GM10248 (cell line): ENCODE data around the gene SEPTIN8.

ENCODE experiments used
- CTCF ChIA-PET: fragments of 300-600 bp; sonication (Branson Sonifier 250); formaldehyde crosslinking; extraction: SDS; loops from one replicate; lab custom pipeline; 2021; ENCODE audit warnings: antibody characterized with exemption; lab: Yijun Ruan, JAX
- POLR2A ChIA-PET: fragments of 350-650 bp; sonication (Branson Sonifier 250); formaldehyde crosslinking; extraction: SDS; loops from one replicate; lab custom pipeline; 2020; ENCODE audit warnings: antibody characterized with exemption; lab: Yijun Ruan, JAX
- DNase-seq: peaks from one replicate; pipeline ENCODE4 v3.0.0; 2012; ENCODE audit errors: extremely low spot score
- TF ChIP-seq, protein P1 (sequence below): IDR thresholded peaks from 2 replicates; pipeline ENCODE4 v1.5.1; 2012; ENCODE audit warnings: mild to moderate bottlenecking, low read depth; ENCODE audit errors: extremely low read depth, missing control alignments, control extremely low read depth

Gene SEPTIN8

DNA sequence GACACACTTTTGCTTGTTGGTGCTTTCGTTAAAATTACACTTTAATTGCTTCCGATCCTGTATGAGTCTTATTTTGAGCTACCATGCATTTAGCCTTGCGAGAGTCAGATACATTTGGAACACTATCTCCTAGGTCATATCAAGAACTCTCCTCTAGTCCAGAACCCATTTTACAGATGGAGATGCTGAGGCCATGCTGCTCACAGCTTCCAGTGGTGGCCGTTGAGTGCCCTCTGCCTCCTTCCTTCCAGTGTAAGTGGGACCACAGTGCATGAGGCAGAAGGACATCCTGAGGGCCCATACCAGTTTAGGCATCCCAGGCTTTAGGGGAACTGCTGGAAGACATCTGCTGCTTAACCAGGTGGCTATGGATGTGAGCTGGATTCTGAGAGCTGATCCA lies 22.9 kb downstream of the SEPTIN8 start:
- CTCF ChIA-PET, result interaction anchor here (0.6 to 9.2 kb wide), 14 partner anchors 9 to 113 kb away, joined by 3 to 82 read pairs (median 5); no protein-coding TSS in a partner anchor
- DNase-seq, result no peak
- POLR2A ChIA-PET, result interaction anchor here (0.6 kb wide), 1 partner anchor 43 kb away, joined by 3 read pairs; no protein-coding TSS in a partner anchor
- TF ChIP-seq, protein P1, sequence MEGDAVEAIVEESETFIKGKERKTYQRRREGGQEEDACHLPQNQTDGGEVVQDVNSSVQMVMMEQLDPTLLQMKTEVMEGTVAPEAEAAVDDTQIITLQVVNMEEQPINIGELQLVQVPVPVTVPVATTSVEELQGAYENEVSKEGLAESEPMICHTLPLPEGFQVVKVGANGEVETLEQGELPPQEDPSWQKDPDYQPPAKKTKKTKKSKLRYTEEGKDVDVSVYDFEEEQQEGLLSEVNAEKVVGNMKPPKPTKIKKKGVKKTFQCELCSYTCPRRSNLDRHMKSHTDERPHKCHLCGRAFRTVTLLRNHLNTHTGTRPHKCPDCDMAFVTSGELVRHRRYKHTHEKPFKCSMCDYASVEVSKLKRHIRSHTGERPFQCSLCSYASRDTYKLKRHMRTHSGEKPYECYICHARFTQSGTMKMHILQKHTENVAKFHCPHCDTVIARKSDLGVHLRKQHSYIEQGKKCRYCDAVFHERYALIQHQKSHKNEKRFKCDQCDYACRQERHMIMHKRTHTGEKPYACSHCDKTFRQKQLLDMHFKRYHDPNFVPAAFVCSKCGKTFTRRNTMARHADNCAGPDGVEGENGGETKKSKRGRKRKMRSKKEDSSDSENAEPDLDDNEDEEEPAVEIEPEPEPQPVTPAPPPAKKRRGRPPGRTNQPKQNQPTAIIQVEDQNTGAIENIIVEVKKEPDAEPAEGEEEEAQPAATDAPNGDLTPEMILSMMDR, result no peak

DNA sequence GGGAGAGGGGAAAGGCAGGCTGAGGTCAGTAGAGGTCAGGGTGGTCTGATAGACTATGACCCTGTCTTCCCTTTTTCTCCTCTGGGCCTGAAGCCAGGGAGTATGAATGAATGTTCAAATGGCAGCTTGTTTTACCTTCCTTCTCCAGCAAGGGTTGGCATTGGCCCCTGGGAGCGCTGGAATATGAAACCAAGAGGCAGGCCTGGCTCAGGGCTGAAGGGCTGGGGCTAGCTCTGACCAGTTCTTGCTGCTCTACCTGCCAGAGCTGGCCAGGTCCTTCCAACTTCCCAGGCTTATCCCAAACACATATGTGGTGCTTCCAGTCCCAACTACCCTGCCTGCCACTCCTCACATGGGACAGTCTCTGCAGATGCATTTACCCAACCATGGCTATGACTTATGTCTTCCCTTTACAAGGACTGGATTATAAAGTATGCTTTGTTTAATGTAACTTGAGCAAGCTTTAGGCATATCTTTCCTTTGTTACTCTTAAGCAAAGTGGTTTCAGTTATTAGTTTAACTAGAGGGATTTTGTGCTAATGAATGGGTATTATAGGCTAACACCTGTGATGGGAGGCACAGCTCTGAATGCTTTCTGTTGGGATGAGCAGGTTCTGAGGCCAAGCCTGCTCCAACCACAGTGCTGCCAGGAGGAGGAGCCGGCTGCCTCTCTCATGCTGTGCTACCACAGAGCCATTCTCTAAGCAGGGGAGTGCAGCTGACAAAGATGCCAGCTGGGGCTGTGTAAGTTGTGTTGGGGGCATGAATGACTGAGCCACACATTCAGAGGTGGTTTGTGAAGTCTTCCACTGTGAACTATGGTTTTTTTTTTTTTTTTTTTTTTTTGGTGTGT lies 23.7 kb downstream of the SEPTIN8 start:
- ChIA-PET POLR2A (no interaction called here), CTCF (interaction anchor here (0.8 to 9.2 kb wide), 11 partner anchors 10 to 112 kb away, joined by 3 to 82 read pairs (median 5); partner anchors contain the start of gene KIF3A)
- TF ChIP-seq, protein P1, result peak; percentile 35
- DNase-seq, result no peak

DNA sequence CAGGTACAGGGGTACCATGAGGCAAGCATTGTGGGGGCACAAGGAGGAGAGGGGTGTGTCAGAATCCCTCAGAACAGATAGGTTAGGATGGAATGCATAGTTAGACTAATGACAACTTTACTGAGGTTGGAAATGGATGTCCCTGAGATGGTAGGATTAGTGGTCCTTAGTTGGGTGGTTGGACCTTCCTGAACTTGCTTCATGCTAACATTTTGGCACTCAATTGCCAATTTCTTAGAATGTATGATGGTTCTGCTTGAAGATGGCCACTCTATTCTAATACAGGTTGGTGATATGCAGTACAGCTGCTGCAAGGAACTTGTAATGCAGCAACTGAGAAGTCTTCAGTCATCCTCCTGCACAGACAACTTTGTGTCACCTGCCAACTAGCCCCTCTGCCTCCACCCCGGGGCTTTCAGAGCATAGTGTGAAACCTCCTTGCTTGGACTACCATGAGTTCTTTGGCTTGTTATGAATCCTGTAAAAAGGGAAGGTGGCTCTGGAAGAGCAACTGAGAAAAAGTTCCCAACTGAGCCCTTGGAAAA lies 24.4 kb downstream of the SEPTIN8 start:
- DNase-seq, result no peak
- TF ChIP-seq, protein P1, result no peak
- CTCF ChIA-PET, result interaction anchor here (0.8 to 9.2 kb wide), 8 partner anchors 9 to 73 kb away, joined by 3 to 82 read pairs (median 4); partner anchors contain the start of genes KIF3A and SEPTIN8
- POLR2A ChIA-PET, result no interaction called here

DNA sequence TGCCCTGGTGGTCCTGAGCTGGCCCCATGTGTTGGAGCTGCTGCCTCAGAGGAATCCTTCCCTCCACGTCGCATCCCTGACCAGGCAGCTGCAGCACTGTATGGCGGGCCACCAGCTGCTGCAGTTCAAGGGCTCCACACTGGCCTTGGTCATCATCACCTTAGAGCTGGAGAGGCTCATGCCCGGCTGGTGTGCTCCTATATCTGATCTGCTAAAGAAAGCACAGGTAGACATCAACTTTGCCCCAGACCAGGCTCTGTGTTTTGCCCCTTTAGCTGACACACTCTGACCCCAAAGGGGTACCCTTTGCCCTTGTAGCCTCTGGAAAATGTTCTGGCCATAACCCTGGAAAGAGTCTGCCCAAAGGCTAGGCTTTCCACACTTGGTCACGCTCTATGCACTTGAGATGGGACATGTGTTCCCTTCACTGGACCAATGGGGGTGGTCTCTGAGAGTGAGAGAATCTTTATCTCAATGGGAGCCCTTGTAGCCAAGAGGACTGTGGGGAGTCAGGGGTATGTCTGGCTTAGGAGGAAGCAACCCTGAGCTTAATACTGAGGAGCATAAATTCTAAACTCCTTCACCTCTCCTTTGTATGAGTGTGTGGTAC lies 25.0 kb downstream of the SEPTIN8 start:
- ChIA-PET POLR2A (interaction anchor here (0.8 kb wide), 1 partner anchor 33 kb away, joined by 3 read pairs; no protein-coding TSS in a partner anchor), CTCF (interaction anchor here (0.8 to 9.2 kb wide), 5 partner anchors 9 to 71 kb away, joined by 3 to 82 read pairs (median 3); partner anchors contain the start of genes KIF3A and SEPTIN8)
- peak; percentile 12 for DNase-seq
- TF ChIP-seq, protein P1, result no peak

DNA sequence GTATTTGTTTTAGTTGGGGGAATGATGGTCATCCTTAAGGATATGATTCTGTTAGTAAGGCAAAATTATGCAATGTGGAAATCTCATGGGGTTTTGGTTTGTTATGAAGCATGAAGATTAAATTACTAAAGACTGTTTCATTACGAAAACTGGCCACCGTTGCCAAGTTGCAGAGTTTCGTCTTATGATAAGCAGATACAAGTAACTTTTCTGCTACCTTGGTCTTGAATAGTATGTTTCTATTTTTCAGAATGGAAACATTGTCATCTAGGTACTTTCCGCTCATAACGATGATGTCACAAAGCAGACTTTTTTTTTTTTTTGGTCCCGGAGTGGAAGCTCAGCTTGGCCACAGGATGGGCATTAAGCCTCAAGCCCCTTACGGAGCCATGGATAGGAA lies 25.6 kb downstream of the SEPTIN8 start:
- ChIA-PET POLR2A (interaction anchor here (0.8 kb wide), 1 partner anchor 34 kb away, joined by 3 read pairs; no protein-coding TSS in a partner anchor), CTCF (interaction anchor here (0.9 to 9.2 kb wide), 5 partner anchors 10 to 225 kb away, joined by 3 to 82 read pairs (median 3); partner anchors contain the start of gene KIF3A)
- peak; percentile 74 for DNase-seq
- TF ChIP-seq, protein P1, result no peak
